NCI-H2196 treated with DMSO at 0.1 percent for 48 hours (cell line): ENCODE data around the gene LMX1B.

ENCODE experiments used
- DNase-seq: peaks from one replicate; lab custom pipeline; 2025; ENCODE audit not compliant: unreplicated experiment; lab: John Stamatoyannopoulos, UW

Gene LMX1B

DNA sequence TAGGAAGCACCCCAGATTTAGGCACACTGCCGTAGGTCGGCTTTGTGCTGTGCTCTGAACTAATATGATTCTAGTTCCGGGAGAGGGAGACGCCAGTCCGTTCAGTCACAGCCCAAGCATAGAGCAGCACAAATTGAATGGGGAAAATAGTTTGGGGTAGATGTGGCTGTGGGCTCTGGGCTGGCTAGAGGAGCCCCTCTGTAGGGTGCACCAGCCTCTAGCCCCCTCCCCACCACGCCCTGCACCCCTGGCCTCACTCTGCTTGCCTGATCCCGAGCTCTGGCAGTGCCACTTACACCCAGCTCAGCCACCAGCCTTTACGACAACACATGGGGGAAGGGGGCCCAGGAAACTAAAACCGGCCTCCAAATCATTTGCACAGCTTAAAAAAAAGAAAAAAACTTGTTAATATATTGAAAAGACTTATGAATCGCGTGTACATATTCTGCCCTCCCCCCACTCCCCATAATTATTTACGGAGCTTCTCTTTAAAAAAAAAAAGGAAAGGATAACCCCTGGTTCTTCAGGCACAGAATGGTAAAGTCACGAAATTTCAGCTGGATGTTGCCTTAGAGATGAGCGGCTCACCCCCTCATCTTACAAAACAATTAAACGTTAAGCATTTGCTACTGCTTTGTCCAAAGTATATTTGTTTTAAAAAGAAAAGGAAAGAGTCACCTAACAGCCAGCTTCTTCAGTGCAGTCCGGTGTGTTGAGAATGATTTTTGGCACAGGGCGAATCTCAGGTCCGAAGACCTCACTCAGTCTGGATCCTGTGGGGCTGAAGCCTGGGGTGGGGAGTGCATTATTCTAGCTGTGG is 3.5 kb downstream of the LMX1B start:
- DNase-seq: no peak

DNA sequence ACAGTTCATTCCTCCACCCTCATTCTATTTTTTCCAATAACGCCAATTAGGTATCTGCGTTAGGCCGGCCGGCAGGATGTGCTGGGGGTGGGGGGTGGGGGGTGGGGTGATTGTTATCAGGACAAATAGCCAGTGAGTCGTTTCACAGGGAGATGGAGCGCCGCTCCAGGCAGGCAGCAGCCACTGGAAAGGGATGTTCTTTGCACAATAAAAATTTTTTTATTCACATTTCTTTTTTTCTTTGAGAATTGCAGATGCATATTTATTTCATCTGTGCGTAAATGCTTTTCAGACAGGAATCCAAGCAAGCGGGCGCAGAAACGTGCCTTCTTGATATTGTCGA is 4.1 kb downstream of the LMX1B start:
- no peak for DNase-seq

DNA sequence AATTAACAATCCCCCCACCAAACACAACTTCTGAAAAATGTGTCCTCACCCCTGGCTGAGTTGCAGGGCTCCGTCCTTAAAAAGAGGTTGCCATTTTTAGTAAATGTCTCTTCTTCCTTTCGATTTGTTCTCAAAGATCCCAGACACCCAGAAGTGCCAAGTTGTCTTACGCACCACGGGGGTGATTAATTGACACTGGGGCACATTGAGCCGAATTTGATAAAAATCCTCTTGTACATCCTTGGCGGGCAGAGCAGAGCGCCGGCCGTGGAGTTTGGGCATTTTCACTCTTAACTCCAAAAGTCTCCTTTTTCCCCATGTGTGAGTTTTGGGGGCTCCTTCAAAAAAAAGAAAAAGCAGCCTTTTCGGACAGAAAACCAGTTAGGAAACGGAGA is 4.5 kb downstream of the LMX1B start:
- DNase-seq: no peak

DNA sequence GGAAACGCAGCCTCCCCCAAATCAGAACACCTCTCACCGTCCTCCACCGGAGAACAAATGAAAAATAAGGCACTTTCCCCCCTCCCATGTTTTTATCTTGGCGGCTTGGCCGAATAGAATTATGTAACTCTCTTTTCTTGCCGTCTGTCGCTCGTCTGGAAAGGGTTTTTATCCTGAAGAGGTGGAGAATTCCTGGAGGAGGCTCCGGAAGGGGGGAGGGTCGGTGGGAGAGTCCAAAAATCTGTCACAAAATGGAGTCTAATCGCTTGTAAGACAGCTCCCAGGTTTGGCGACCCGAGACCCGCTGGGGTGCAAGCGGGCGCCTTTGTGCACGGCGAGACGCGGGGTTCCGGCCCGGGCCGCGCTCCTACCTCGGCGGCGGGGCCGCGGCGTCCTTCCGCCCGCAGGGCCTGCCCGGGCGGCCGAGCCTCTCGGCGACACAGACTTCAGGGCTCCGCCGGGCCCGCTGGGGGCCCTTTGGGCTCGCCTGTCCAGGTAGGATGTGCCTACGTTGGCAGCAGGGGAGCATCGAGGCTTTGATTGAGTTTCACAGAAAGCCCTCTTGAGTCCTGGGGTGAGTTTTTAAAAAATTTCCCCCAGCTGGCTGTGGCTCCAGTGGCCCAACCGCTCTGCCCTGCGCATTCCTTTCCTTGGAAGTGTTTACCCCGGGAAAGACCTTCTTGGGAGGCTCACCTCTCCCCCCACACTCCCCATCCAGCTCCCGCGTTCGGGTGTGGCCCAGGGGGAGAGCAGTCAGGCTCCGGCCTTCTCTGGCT is 5.0 kb downstream of the LMX1B start:
- DNase-seq: no peak

DNA sequence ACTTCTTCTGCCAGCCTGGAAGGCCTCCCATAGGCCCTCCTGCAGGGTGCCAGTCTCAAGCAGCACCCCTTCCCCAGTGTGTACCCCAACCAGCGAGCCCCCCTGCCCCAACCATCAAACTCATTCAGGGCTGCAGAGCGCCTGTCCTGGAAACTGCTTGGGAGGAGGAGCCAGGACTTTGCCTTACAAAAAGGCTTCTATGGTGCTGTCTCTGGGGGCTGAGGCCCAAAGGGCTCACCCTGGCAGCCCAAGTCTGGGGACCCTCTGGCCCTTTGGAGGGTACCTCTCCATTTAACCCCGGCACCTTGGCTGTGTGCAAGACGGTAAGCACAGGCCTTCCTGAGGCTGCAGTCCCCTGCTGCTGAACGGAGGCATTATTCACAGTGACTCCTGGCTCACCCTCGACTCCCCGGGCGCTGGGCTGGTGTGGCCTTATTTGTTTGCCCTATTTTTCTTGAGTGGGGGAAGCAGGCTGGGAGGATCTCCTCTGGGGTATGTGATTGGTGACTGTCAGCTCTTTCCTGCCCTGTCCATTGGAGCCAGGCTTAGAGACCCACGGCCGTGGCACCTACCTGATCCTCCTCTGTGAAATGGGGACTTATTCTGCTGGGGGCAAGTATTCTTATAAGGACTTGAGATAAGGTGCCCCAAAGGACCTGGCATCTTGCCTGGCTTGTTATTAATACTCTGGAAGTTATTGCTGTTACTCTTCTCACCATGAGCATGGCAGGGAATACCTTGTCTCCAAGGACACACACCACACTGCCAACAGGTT is 5.8 kb downstream of the LMX1B start:
- no peak for DNase-seq

DNA sequence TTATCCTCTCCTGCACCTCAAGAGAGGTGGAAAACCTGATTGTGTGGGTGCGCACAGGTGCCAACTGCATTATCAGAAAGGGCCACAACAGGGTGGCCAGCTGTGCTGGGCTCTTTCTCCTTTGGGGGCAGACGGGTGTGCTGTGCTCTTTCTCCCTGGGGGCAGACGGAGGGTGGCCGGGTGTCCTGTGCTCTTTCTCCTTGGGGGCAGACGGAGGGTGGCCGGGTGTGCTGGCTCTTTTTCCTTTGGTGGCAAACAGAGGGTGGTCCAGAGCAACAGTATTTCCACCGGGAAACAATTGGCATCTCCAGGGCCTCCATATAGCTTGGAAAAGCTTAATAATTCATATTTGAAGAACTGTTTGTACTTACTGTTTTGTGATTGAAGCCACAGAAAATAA is 6.8 kb downstream of the LMX1B start:
- DNase-seq: no peak

DNA sequence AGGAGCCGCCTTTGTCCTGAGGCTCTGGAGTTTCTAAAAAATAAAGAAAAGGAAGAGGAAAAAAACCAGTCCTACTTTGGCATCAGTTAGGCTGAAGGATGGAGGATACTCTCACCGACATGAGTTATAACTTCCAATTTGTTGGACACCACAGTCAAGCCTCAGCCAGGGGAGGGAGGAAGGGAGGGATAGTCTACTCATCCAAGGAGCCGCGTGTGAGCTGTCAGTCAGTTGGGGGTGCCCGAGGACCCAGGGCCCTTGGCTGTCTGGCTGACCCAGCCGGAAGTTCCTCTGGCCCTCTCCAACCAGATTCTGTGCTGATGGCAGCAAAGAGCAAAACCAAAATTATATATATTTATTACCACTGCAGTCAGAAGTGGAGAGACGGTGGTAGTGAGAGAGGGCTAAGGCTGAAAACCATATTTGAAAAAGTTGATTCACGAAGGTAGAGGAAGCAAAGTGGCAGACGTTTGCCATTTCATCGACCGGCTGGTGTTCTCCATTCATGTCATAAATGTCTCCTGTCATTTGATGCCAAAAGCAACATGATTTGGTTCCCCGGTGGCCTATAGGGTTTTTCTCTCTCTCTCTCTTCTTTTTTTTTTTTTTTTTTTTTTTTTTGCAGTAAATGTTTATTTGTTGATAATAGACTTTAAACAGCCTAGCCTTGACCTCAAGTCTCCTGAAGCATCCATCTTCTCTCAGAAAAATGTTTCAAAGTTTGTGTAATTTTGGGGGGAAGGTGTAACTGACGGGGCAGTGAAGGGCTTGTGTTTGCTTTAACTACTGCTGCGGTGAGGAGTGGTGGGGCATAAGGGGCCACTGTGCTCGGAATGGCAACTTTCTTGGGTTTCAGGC is 7.6 kb downstream of the LMX1B start:
- no peak for DNase-seq

DNA sequence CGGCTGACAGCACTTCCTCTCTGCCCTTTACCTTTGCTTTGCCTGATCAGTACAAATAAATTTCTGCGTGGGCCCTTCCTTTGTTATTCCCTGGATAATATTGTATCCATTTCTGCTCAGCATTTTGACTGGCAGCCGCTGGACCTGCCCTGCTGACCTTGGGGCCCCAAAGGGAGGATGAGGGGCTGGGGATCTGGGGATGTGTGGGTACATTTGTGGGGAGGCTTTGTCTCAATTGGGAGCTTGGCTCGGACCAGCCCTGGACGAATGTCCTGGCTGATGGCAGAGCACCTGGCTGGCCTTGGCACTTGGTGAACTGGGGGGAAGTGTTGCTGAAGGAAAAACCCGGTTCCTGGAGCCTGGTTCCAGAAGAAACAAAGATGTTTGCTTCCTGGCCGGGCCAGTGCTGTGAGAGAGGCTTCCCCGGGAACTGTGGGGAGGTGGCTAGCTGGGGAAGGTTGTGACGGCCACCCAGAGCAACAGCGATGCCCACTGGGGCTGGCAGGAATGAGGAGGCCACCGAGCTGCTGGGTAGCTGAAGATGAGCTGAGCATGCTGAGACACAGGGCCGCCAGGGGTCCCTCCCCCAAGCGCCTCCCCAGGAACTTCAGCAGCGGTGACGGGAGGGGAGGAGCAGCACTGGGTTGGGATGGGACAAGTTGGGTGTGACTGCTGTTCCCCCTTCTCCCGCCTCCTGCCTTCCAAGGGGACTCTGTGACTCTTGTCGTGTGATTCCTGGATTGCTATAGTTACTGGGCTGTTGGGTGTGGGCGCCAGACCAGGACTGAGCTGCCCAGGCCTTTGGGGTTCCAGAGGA is 8.4 kb downstream of the LMX1B start:
- DNase-seq: no peak

DNA sequence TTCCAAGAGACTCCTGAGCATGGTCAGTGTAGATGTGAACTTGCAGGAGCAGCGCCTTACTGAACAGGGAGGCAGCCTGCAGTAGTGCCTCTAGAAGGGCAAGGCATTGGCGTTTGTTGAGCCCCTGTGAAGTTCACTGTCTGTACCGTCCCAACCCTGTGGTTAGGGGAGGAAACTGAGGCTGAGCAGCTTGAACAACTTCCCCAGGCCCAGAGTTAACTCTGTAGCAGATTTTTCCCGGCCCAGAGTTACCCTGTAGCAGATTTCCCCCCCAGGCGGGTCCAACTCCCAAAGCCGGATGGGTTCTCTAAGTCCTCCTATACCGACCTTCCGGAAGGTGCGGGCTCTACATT is 9.6 kb downstream of the LMX1B start:
- no peak for DNase-seq

DNA sequence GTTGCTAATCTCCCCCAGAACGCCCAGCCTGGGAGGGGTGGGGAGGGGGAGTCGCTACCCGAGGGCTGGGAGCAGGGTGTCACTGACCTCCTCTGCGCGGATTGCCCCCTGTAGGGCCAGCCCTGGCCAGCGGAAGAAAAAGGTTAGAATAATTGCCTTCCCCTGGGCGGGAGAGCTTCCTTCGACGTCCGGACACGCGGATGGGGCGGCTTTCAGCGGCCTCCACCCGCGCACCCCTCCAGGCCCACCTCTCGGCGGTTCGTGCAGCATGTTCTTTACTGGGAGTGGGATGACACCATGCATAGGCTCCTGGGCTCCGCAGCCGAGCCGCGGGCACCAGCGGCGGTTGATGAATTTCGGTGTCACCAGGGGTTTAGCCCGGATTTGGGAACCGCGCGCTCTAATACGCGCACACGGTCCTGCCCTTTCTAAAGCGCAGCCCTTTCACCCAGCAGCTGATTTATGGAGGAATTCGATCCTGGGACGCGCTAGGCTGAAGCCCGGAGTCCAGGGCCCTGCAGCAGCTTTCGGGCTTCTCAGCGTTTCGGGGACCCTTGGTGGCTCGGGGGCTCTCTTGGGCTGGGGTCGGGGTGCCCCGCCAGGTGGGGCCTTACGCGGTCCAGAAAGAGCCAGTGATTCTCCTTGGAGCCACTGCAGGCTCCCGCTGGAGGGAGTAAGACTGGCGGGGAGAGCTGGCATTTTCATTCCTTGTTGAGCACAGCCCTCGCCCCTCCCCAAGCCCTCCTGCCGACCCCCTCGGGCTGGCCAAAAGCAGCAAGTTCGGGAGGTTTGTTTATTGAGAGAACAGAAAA is 10.1 kb downstream of the LMX1B start:
- no peak for DNase-seq

DNA sequence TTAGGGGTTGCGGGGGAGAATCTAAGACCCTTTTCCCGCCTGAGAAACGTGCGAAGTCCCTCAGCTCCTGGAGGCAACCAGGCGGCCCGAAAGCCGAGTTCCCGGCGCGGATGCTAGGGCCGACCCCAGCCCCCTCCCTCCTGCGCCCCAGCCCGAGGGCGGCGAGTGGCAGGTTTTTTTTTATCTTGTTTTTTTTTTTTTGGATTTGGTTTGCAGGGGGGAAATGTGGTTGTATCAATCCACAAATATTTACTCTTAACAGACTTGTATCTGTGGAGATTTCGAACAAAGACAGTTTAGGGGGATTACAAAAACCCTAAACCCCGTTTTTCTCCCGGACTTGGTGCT is 10.7 kb downstream of the LMX1B start:
- no peak for DNase-seq

DNA sequence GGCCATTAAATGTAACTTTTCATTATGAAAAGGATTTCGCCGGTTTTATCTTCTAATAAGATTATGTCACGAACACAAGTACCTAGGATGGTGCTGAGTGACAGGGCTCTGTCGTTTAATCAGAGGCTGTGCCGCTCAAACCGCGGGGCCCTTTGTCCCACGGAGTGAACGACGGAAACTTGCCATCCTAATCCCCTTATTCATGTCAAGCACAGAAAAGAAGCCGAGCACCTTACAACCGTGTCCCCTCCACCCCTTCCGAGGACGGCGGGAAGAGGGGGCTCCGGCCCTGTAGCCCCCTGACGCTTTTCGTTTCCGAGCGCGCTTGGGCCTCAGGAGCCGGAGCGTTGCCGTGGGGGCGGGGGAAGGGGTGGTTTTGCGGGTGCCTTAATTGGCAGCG is 11.2 kb downstream of the LMX1B start:
- DNase-seq: no peak

DNA sequence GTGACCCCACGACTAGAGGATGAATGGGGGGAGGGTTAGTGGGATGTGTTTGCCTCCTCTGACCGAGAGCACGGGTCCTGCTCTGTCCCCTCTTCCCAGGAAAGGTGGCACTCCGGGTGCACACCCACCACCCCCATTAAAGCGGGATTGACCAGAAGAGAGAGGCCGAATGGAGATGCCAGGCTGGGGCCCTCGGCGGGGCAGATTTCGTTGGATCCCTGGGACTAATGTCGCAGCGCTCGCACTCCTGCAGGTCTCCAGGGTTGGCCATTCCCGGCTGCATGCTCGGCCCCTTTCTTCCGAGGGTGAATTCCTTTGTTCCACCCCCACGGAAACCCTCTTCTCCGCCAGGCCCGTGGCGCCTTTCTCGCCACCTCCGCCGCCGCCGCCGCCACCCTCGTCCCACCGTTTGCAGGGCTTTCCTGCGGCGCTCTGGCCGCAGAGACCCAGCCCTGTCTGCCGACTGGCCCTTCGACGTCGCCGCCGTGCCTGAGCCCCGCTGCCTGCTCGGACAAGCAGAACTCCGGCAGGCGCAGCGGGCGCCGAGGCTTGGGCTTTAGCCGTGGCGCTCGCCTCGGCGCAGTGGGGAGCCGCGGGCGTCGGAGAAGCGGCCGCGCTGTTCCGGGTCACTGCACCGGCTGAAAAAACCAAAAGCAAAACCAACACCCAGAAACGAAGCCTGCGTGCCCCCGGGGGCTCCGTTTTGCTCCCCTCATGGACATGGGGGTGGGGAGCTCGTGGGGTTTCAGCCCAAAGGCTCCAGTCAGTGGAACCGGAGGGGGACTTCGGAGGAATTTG is 11.8 kb downstream of the LMX1B start:
- DNase-seq: no peak

DNA sequence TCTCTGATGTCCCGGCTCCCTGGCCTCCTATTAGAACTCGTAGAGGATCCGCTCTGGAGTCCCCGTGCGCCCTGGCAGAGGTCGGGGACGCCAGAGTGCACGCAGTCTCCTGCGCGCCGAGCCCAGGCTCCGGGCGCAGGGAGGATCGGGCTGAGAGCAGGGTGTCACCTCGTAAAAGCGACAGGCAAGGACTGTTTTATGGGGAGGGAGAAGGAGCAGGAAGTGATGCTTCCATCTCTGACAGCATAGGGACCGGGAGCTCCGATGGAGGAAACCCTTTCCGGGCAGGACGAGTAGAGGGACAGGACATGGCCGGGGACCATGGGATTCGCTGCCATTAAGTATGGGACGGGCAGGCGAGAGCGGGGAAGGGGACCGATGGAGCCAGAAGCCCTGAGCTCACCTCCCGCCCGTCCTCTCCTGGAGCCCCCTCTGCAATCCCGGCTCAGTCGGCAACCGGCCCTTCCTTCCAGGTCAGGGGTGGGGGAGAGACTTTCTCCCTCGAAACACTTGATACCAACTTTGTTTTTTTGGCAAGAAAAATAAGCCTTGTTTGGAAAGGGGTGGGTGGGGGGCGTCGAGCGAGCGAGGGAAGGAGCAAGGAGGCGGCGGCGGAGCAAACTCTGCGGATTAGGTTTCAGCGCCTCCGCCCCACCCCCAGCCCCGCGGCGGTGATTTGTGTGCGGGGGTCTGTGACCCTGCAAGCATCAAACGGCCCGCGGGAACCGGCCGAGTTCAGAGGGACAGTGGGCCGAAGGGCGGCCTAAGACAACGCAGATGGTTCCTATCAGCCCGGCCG is 12.6 kb downstream of the LMX1B start:
- no peak for DNase-seq

DNA sequence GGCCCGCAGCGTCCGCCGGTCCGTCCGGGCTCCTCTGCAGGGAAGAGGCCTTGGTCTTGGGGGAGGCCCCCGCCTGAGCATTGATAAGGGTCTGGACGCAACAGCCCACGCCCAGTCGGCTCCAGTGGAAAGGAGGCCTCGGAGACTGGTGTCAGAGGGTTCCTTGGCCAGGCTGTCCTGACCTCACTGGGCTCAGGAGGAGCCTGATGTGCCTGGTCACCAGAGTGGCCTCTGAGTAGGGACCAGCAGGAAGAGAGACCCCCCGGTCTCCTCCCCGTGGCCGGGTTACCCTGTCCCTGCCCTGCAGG is 13.2 kb downstream of the LMX1B start:
- DNase-seq: no peak

DNA sequence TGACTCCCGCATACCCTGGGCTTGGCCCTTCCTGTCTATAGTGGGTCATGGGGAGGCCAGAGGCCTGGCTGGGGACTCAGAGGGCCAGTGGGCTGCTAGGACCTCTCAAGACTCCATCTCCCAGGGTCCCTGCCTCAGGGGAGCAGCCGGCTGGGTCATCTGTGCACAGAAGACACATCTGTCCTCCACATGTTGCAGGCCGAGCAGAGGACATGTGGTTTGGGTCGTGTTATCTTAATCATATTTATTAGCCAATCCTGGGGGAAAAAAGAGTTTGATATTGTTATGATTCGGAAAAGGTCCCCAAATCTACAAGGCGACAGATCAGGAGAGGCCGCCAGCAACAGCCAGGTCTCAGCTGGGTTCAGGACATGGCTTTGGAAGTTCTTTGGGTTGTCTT is 14.4 kb downstream of the LMX1B start:
- DNase-seq: no peak

DNA sequence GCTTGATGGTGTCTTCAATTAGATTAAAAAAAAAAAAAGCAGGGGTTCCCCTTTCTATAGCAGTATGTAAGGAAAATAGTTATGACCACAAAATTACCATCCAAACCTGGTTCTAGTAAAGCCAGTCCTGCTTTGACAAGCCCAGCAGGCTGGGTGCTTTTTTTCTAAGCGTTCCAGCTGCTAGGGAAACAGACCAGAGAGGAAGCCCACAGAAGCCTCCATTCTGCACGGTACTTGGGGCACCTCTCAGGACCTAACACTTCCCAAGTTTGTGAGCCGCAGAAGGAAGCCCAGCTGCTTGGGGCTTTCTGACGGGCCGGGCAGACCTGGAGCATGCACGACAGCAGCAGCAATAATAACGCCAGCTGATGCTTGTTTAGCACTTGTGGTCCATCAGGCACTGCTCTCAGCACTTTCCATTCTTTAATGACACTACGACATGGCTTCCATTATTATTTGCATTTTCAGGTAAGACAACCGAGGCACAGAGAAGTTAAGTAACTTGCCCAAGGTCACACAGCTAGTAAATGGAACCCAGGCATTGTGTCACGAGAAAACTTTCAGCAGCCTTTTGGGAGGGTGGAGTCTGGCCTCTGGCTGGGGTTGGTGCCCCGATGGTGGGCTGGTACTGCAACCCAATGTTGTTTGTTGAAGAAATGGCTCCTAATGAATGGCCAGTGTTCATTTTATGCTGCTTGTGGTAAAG is 15.4 kb downstream of the LMX1B start:
- DNase-seq: no peak
